B cell (primary cell): ENCODE measurements around the gene DCLK1. TPM values are rescaled to one million over a fixed set of nuclear protein-coding genes. Genes with fewer than 3 reads are reported as not detected.

ENCODE experiments used
- ATAC-seq: fragments of 200-7000 bp; cut with Tn5 transposase; one replicate; pipeline ENCODE4 v1.10.0; 2021; ENCODE audit warnings: low read depth, mild to moderate bottlenecking, moderate number of reproducible peaks, moderate library complexity
- CTCF ChIA-PET: fragments of 350-600 bp; sonication (Branson Sonifier 250); formaldehyde crosslinking; loops from one replicate; lab custom pipeline; 2021; ENCODE audit warnings: antibody characterized with exemption, inconsistent platforms; lab: Charles Lee
- POLR2A ChIA-PET: fragments of 350-600 bp; sonication (Branson Sonifier 250); formaldehyde crosslinking; loops from one replicate; lab custom pipeline; 2021; ENCODE audit warnings: antibody characterized with exemption; lab: Charles Lee
- DNase-seq: peaks from one replicate; pipeline ENCODE4 v3.0.0; 2013
- H2AFZ ChIP-seq: 2 replicates; pipeline ENCODE4 v1.6.1; 2012; ENCODE audit warnings: mild to moderate bottlenecking, low read depth, low read length; ENCODE audit not compliant: insufficient read depth, poor library complexity, severe bottlenecking
- H3K27ac ChIP-seq, 2 donors: 1 replicate in 1 of 2; 2 replicates in 1 of 2; pipeline ENCODE4 v1.5.1; 2012 to 2013; ENCODE audit warnings: low read length in 2 of 2, mild to moderate bottlenecking in 2 of 2, moderate library complexity in 1 of 2
- H3K27me3 ChIP-seq, 4 experiments: fragments of 200-600 bp in 1 of 4; sonication (generic) in 1 of 4; replicated peaks in 1 of 4; 1 replicate in 2 of 4; 2 replicates in 2 of 4; pipeline versions ENCODE4 v1.6.1 to v1.7.0; 2013 to 2016; ENCODE audit warnings: low read length in 3 of 4, mild to moderate bottlenecking in 2 of 4, mixed read lengths in 1 of 4, moderate library complexity in 1 of 4; ENCODE audit not compliant: insufficient read depth in 4 of 4, control insufficient read depth in 3 of 4; ENCODE audit errors: control extremely low read depth in 1 of 4
- H3K36me3 ChIP-seq, 2 experiments: replicated peaks in 1 of 2; 1 replicate in 1 of 2; 2 replicates in 1 of 2; pipeline versions ENCODE4 v1.6.1 to v1.7.1; 2013; ENCODE audit warnings: low read length in 1 of 2; ENCODE audit not compliant: insufficient read depth in 2 of 2, control insufficient read depth in 1 of 2; ENCODE audit errors: control extremely low read depth in 1 of 2, extremely low read depth in 1 of 2
- H3K4me1 ChIP-seq, 2 donors: fragments of 200-600 bp in 1 of 2; sonication (generic) in 1 of 2; 1 replicate in 1 of 2; 2 replicates in 1 of 2; pipeline versions ENCODE4 v1.5.1 to v1.6.1; 2013 to 2017; ENCODE audit warnings: low read length in 2 of 2; ENCODE audit not compliant: control insufficient read depth in 2 of 2, insufficient read depth in 2 of 2
- H3K4me2 ChIP-seq: replicated peaks from 2 replicates; pipeline ENCODE3; 2012; ENCODE audit warnings: mild to moderate bottlenecking, low read depth, low read length; ENCODE audit not compliant: poor library complexity, severe bottlenecking
- H3K4me3 ChIP-seq, 5 experiments: fragments of 200-600 bp in 1 of 5; sonication (generic) in 1 of 5; 1 replicate in 3 of 5; 2 replicates in 2 of 5; pipeline versions ENCODE4 v1.5.1 to v1.7.0; 2011 to 2016; ENCODE audit warnings: low read length in 4 of 5, mild to moderate bottlenecking in 4 of 5, low read depth in 2 of 5, control low read depth in 1 of 5, moderate library complexity in 1 of 5; ENCODE audit not compliant: insufficient read depth in 1 of 5; ENCODE audit errors: control extremely low read depth in 1 of 5, extremely low read depth in 1 of 5
- H3K79me2 ChIP-seq: fragments of 200-600 bp; sonication (generic); one replicate; pipeline ENCODE4 v1.6.0; 2016; ENCODE audit warnings: low read length; ENCODE audit not compliant: control insufficient read depth, insufficient read depth
- H3K9ac ChIP-seq: fragments of 200-600 bp; sonication (generic); 2 replicates; pipeline ENCODE4 v1.6.1; 2017; ENCODE audit warnings: mild to moderate bottlenecking, low read length, moderate library complexity
- H3K9me3 ChIP-seq, 3 donors: one replicate each; pipeline versions ENCODE4 v1.6.1 to v1.7.1; 2013; ENCODE audit warnings: low read length in 2 of 3; ENCODE audit not compliant: control insufficient read depth in 2 of 3, insufficient read depth in 1 of 3; ENCODE audit errors: control extremely low read depth in 1 of 3
- H4K20me1 ChIP-seq: 2 replicates; pipeline ENCODE4 v1.6.0; 2012; ENCODE audit warnings: mild to moderate bottlenecking, low read length; ENCODE audit not compliant: insufficient read depth, control insufficient read depth, poor library complexity, severe bottlenecking
- H3K27ac Mint-ChIP-seq: one replicate; pipeline ENCODE4 v1.8.0; 2021; ENCODE audit warnings: mixed read lengths
- H3K27me3 Mint-ChIP-seq: one replicate; pipeline ENCODE4 v1.8.0; 2021; ENCODE audit warnings: mixed read lengths
- H3K4me1 Mint-ChIP-seq: one replicate; pipeline ENCODE4 v1.8.0; 2021; ENCODE audit warnings: mixed read lengths
- H3K4me3 Mint-ChIP-seq: one replicate; pipeline ENCODE4 v1.8.0; 2021; ENCODE audit warnings: mixed read lengths
- H3K9me3 Mint-ChIP-seq: one replicate; pipeline ENCODE4 v1.8.0; 2022; ENCODE audit warnings: mixed read lengths; ENCODE audit not compliant: insufficient read depth
- CTCF ChIP-seq: fragments of 200-600 bp; IDR thresholded peaks from one replicate; pipeline ENCODE4 v1.8.0; 2022; ENCODE audit warnings: antibody characterized with exemption, mild to moderate bottlenecking
- EZH2 ChIP-seq: IDR thresholded peaks from 2 replicates; pipeline ENCODE4 v1.6.1; 2012; ENCODE audit warnings: borderline replicate concordance, low read depth, mild to moderate bottlenecking, moderate library complexity, low read length; ENCODE audit not compliant: insufficient read depth, poor library complexity, severe bottlenecking
- WGBS: methylation state at CpG from one replicate; pipeline ENCODE4 v1.1.5; 2013; ENCODE audit warnings: missing lambda C conversion rate; ENCODE audit not compliant: insufficient coverage; 5-methylcytosine and 5-hydroxymethylcytosine counted together
- intact Hi-C: fragments of 100-400 bp; cut with micrococcal nuclease; formaldehyde crosslinking; loops from one replicate; pipeline ENCODE4 v1.10.0; 2022
- polyA plus RNA-seq: library from polyadenylated mRNA; depleted of rRNA; stranded (reverse); fragments of >200 nt; gene quantifications from 2 replicates; pipeline ENCODE4 v1.2.3, GENCODE V29; 2012
- total RNA-seq, 2 donors: library from RNA; stranded (reverse); fragments of 120-200 nt in 1 of 2; gene quantifications; 1 replicate in 1 of 2; 2 replicates in 1 of 2; pipeline versions ENCODE4 v1.2.3 to v1.2.4, GENCODE V29; 2013 to 2022

Gene DCLK1
- total and polyA plus RNA-seq, 2 donors (not counting 1 experiment from before 2014, with no cell fraction given): not detected

DNA sequence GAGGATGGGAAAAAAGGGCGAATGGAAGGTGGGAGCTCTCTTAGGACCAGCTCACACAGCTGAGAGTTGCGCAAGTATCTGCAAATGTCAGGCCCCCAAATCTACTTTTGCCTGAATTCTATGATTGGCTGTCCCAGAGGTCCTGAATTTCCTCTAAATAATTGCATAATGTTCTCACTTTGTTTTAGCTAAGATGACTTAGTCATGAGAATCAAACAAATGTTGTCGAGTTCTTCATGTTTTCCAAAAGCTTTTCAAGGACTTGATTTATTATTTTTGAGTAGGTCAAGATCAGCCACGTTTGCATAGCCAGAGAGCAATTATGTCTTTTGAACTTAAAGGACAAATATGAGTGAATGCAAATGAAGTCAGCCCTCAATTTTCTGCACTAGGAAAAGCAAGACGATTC is 408.1 kb downstream of the DCLK1 start:
- WGBS: 0% methylated on average over 2 of the region's 5 CpGs
- no peak overlapping the region for H3K27ac Mint-ChIP-seq
- CTCF ChIA-PET: no interaction called here

GRCh38 chr13:35722458-35723052 is 408.6 kb downstream of the DCLK1 start:
- Histone ChIP-seq H3K4me2 (no peak overlapping the region), H3K4me1 (no peaks in the 10 kb centered on the region), H3K9ac (no peak overlapping the region), H4K20me1 (no peaks in the 10 kb centered on the region), H3K27me3 (peaks cover 0 to 10% (median 0%) of the 10 kb centered on the region in 4 experiments), H3K36me3 (no peaks in the 10 kb centered on the region), H3K27ac (no peak overlapping the region), H2AFZ (no peak overlapping the region), H3K79me2 (no peaks in the 10 kb centered on the region), H3K9me3 (peaks cover 0 to 2% (median 0%) of the 10 kb centered on the region in 3 donors), H3K4me3 (no peak overlapping the region)
- ChIA-PET POLR2A (no interaction called here), CTCF (no interaction called here)
- intact Hi-C loops: no loop called here
- 6% methylated on average over 3 of the region's 9 CpGs for WGBS
- no peak overlapping the region for H3K4me3 Mint-ChIP-seq
- H3K27ac Mint-ChIP-seq: no peak overlapping the region
- TF ChIP-seq EZH2 (no peak), CTCF (no peak)
- H3K4me1 Mint-ChIP-seq: no peaks in the 10 kb centered on the region
- DNase-seq: no peak
- ATAC-seq: no peak
- H3K27me3 Mint-ChIP-seq: peaks cover 7% of the 10 kb centered on the region
- no peaks in the 10 kb centered on the region for H3K9me3 Mint-ChIP-seq

More for the DNA sequence above, 408.1 kb downstream of the DCLK1 start:
- H3K27me3 ChIP-seq: peaks cover 0 to 10% (median 0%) of the 10 kb centered on the region in 4 experiments
- DNase-seq (no peak), ATAC-seq (no peak)
- no peak overlapping the region for H3K9ac ChIP-seq
- no peaks in the 10 kb centered on the region for H3K36me3 ChIP-seq
- H3K4me1 ChIP-seq: no peaks in the 10 kb centered on the region
- Mint-ChIP-seq H3K27me3 (peaks cover 7% of the 10 kb centered on the region), H3K4me1 (no peaks in the 10 kb centered on the region), H3K4me3 (no peak overlapping the region), H3K9me3 (no peaks in the 10 kb centered on the region)
- no peaks in the 10 kb centered on the region for H3K79me2 ChIP-seq
- H3K4me3 ChIP-seq: no peak overlapping the region
- no peaks in the 10 kb centered on the region for H3K9me3 ChIP-seq
- POLR2A ChIA-PET: no interaction called here
- no peak for TF ChIP-seq EZH2
- TF ChIP-seq CTCF: no peak
- H3K27ac ChIP-seq: no peak overlapping the region
- intact Hi-C loops: no loop called here
- no peak overlapping the region for H2AFZ ChIP-seq
- no peak overlapping the region for H3K4me2 ChIP-seq
- H4K20me1 ChIP-seq: no peaks in the 10 kb centered on the region
